ENCODE results near the gene KRT1. TPM values are rescaled to one million over a fixed set of nuclear protein-coding genes. Genes with fewer than 3 reads are reported as not detected.

KRT1 gene
- total and polyA plus RNA-seq, 2 experiments from 2014 or later: not detected

DNA sequence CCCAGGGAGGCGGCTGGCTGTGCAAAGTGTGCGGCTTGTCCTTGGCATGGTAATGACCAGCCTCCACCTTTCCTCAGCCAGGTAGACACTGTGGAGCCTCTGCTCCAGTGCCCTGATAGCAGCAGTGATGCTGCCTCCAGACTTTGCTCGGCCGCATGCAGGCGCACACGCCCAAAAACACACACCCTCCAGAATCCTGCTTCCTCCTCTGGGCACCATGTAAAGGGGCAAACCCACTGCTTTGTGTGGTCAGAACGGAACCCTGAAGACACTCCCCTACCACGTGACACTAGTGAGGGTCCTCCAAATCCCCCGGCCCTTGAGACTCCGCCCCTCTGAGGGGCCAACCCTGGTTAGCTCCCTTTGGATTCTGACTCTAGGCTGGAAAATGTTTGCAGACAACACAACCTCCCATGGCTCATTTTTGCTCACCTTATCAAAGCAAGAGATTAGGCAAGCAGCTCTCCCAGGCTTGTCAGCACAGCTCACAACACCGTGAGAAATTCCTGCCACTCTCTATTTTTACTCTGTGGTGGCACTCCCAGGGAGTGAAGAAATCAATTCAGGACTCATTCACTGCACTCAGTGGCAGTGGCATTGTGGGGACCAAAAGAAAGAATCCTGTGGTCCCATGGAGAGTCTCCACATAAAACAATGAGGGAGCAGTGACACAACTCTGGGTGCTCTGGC is 18.6 kb upstream of the KRT1 start:
- Histone ChIP-seq H3F3A (ENCODE audit: insufficient read depth) (no peaks in the 10 kb centered on the region), H3K9me3 (ENCODE audit: low read depth) (no peaks in the 10 kb centered on the region), H3K27me3 (replicated peaks; ENCODE audit: insufficient read depth) (peaks cover 47% of the 10 kb centered on the region), H2AFZ (no peak overlapping the region), H3K4me3 (no peak overlapping the region), H3K4me2 (ENCODE audit: unreplicated experiment) (no peak overlapping the region), H3K9me2 (ENCODE audit: insufficient read depth) (no peaks in the 10 kb centered on the region), H4K20me1 (ENCODE audit: insufficient read depth) (no peaks in the 10 kb centered on the region), H3K79me2 (ENCODE audit: insufficient read depth) (no peaks in the 10 kb centered on the region), H3K9ac (no peak overlapping the region), H3K27ac (no peak overlapping the region), H3K36me3 (ENCODE audit: low read depth) (no peaks in the 10 kb centered on the region), H3K4me1 (ENCODE audit: insufficient read depth) (no peaks in the 10 kb centered on the region)
- in situ Hi-C loops (cut with MboI): no loop called here
- 37 to 40% methylated on average over 11 of the region's 11 CpGs for WGBS, 2 experiments (ENCODE audit: low coverage in 1 of 2, low lambda C conversion rate in 2 of 2, missing lambda C conversion rate in 2 of 2)
- TF ChIP-seq EZH2 (IDR thresholded peaks at IDR 0.05; ENCODE audit: insufficient read depth, poor library complexity, severe bottlenecking) (no peak), EZH2phosphoT487 (IDR thresholded peaks at IDR 0.05; ENCODE audit: insufficient read depth, low read depth) (no peak)
- no peak for DNase-seq

- Histone ChIP-seq H3K36me3 (ENCODE audit: low read depth) (no peaks in the 10 kb centered on the region), H3K4me3 (no peak overlapping the region), H3K9me2 (ENCODE audit: insufficient read depth) (no peaks in the 10 kb centered on the region), H3K4me2 (ENCODE audit: unreplicated experiment) (no peak overlapping the region), H3K4me1 (ENCODE audit: insufficient read depth) (no peaks in the 10 kb centered on the region), H3K27ac (no peak overlapping the region), H4K20me1 (ENCODE audit: insufficient read depth) (no peaks in the 10 kb centered on the region), H3K9me3 (ENCODE audit: low read depth) (no peaks in the 10 kb centered on the region), H2AFZ (no peak overlapping the region), H3K79me2 (ENCODE audit: insufficient read depth) (no peaks in the 10 kb centered on the region), H3K9ac (no peak overlapping the region), H3K27me3 (replicated peaks; ENCODE audit: insufficient read depth) (peaks cover 51% of the 10 kb centered on the region), H3F3A (ENCODE audit: insufficient read depth) (no peaks in the 10 kb centered on the region)
- 25 to 48% methylated on average over 1 to 2 of the region's 2 CpGs for WGBS, 2 experiments (ENCODE audit: low coverage in 1 of 2, low lambda C conversion rate in 2 of 2, missing lambda C conversion rate in 2 of 2)
- no peak for TF ChIP-seq EZH2phosphoT487 (IDR thresholded peaks at IDR 0.05; ENCODE audit: insufficient read depth, low read depth)
- no peak for TF ChIP-seq EZH2 (IDR thresholded peaks at IDR 0.05; ENCODE audit: insufficient read depth, poor library complexity, severe bottlenecking)
- no peak for DNase-seq
- in situ Hi-C loops (cut with MboI): no loop called here
Measured at GRCh38 chr12:52697058-52697582, 16.9 kb upstream of the KRT1 start.

DNA sequence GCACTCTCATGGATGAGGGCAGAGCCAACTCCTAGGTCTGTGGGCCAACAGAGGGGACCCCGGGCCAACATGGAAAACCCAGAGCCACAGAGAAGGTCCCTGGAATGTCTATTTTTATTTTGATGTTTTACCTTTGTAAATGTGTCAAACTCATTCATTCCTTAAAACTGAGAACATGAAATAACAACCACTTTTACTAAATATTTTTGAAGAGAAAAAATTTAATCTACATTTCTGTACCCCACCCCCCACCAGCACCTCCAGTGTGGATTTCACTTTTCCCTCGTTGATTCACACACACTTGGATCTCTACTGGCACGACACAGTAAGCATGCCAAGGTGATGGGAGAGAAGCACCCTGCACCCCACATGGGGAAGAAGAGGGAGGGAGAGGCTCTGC is 16.4 kb upstream of the KRT1 start:
- TF ChIP-seq EZH2phosphoT487 (IDR thresholded peaks at IDR 0.05; ENCODE audit: insufficient read depth, low read depth): no peak
- H3K27me3 ChIP-seq (replicated peaks; ENCODE audit: insufficient read depth): peaks cover 55% of the 10 kb centered on the region
- H3K4me2 ChIP-seq (ENCODE audit: unreplicated experiment): no peak overlapping the region

GRCh38 chr12:52695039-52695438 is 14.8 kb upstream of the KRT1 start:
- Histone ChIP-seq H3K4me2 (ENCODE audit: unreplicated experiment) (no peak overlapping the region), H3K9ac (no peak overlapping the region), H3K9me2 (ENCODE audit: insufficient read depth) (no peaks in the 10 kb centered on the region), H3F3A (ENCODE audit: insufficient read depth) (no peaks in the 10 kb centered on the region), H3K4me3 (no peak overlapping the region), H2AFZ (no peak overlapping the region), H3K27me3 (replicated peaks; ENCODE audit: insufficient read depth) (peaks cover 57% of the 10 kb centered on the region), H3K9me3 (ENCODE audit: low read depth) (no peaks in the 10 kb centered on the region), H3K27ac (no peak overlapping the region), H3K36me3 (ENCODE audit: low read depth) (no peaks in the 10 kb centered on the region), H3K79me2 (ENCODE audit: insufficient read depth) (no peaks in the 10 kb centered on the region), H3K4me1 (ENCODE audit: insufficient read depth) (no peaks in the 10 kb centered on the region), H4K20me1 (ENCODE audit: insufficient read depth) (no peaks in the 10 kb centered on the region)
- 44 to 53% methylated on average over 3 of the region's 3 CpGs for WGBS, 2 experiments (ENCODE audit: low coverage in 1 of 2, low lambda C conversion rate in 2 of 2, missing lambda C conversion rate in 2 of 2)
- in situ Hi-C loops (cut with MboI): no loop called here
- DNase-seq: no peak
- no peak for TF ChIP-seq EZH2phosphoT487 (IDR thresholded peaks at IDR 0.05; ENCODE audit: insufficient read depth, low read depth)
- no peak for TF ChIP-seq EZH2 (IDR thresholded peaks at IDR 0.05; ENCODE audit: insufficient read depth, poor library complexity, severe bottlenecking)

More for the DNA sequence above, 16.4 kb upstream of the KRT1 start:
- Histone ChIP-seq H3K9me2 (ENCODE audit: insufficient read depth) (no peaks in the 10 kb centered on the region), H3F3A (ENCODE audit: insufficient read depth) (no peaks in the 10 kb centered on the region), H4K20me1 (ENCODE audit: insufficient read depth) (no peaks in the 10 kb centered on the region), H3K36me3 (ENCODE audit: low read depth) (no peaks in the 10 kb centered on the region), H3K9me3 (ENCODE audit: low read depth) (no peaks in the 10 kb centered on the region), H3K27ac (no peak overlapping the region), H3K4me3 (no peak overlapping the region), H2AFZ (no peak overlapping the region), H3K4me1 (ENCODE audit: insufficient read depth) (no peaks in the 10 kb centered on the region), H3K79me2 (ENCODE audit: insufficient read depth) (no peaks in the 10 kb centered on the region), H3K9ac (no peak overlapping the region)
- DNase-seq: no peak
- WGBS, 2 experiments (ENCODE audit: low coverage in 1 of 2, low lambda C conversion rate in 2 of 2, missing lambda C conversion rate in 2 of 2): 33 to 41% methylated on average over 3 of the region's 3 CpGs
- in situ Hi-C loops (cut with MboI): no loop called here

All from GM23248 (cell line).